Measurements from ENCODE around the gene CST7.
"Not testable (repeated sequence)": the region's sequence is repeated elsewhere in the genome, so short reads cannot be mapped to it uniquely, and the experiment has no call there.

The CST7 gene

DNA sequence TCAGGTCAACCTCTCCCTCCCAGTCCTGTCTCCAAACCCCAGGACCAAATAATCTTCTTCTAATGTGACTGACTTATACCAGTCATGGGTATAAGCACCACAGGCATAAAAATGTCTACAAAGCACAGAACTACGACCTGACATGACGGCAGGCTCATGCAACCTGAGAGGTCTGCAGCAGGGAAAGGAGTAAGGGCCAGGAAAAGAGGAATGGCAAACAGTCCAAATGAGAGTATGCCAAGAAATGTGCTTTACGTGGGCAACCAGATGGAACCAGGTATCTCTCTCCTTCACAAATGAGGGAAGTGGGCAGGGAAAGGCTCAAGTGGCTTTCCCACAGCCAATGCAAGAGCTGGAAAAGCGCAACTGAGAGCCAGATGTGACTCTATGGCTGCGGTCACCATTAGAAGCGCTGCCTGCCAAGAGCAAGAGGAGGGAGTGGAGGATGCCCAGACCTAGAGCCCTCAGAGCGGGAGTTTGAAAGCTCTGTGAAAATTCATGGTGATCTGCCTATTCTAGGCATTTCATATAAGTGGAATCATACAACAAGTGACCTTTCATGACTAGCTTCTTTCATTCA is 37.5 kb downstream of the CST7 start:
- DNase-seq (ENCODE audit: low spot score): no peak

GRCh38 chr20:24987244-24987643 is 38.2 kb downstream of the CST7 start:
- DNase-seq (ENCODE audit: low spot score): no peak

- no peak for DNase-seq (ENCODE audit: low spot score)
Observed at GRCh38 chr20:24987873-24988835, 39.1 kb downstream of the CST7 start.

- no peak for DNase-seq (ENCODE audit: low spot score)
Observed at GRCh38 chr20:24989162-24989561, 40.1 kb downstream of the CST7 start.

GRCh38 chr20:24990810-24991252 is 41.8 kb downstream of the CST7 start:
- no peak for DNase-seq (ENCODE audit: low spot score)

DNA sequence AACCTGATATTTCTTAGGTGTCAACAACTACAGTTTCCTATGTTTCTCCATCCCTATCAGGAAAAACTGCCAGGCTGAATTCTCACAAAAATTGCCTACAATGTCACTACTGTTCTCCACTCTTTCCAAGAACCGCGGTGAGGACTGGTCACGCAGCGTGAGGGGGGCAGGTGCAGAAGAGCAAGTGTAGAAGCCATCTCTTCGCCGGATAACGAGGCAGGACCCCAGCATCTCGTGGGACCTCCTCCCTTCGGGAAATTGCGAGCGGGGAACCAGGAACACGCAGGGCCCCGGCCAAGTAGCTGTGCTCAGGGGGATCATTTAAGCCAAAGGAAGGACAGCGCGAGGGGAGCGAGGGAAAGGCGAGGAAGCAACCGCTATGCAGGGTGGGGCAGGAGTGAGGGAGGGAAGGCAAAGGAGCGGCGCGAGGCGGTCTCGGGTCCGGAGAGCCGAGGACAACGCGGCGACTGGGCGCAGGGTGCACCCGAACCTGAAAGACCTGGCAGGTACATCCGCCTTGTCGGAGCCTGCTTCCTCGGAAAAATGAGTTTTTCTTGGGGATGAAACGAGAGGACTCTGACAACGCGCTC is 42.9 kb downstream of the CST7 start:
- peak; percentile 18 for DNase-seq (ENCODE audit: low spot score)

DNA sequence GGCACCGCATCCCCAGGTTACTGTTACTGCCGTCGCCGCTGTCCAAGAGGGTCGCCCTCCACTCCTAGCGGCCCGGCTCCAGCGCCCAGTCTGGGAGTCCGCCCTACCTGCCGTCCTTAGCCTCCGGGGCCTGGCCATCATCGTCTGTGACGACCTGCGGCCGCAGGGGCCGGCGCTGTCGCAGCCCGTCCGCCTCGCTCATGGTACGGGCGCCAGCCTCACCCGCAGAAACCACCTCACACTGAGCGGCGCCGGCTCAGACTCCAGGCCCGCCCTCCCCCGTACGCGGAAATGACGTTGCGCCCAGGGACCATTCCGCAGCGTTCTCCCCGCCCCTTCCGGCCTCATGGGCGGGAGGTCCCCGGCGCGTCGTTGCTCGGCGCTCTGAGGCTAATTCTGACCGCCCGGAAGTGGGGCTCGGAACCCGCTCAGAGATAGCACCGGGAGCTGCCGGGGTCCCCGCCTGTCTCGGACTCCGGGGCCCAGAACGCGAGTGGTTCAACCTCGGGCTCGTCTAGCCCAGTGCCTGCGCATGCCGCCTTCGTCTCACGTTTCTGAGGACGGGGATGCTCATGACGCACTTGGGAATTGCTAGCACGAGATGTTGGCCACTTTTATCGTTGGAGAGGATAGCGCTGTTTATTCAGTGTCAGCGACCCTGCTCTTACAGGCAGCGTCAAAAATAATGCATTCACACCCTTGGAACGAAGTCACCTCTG is 43.6 kb downstream of the CST7 start, which contains the start of gene APMAP:
Gene APMAP (minus strand): TSS at position 265 of the 719 bp plus-strand sequence. CDS start 63 bp downstream, at position 202.
- DNase-seq (ENCODE audit: low spot score): peak; percentile 98

DNA sequence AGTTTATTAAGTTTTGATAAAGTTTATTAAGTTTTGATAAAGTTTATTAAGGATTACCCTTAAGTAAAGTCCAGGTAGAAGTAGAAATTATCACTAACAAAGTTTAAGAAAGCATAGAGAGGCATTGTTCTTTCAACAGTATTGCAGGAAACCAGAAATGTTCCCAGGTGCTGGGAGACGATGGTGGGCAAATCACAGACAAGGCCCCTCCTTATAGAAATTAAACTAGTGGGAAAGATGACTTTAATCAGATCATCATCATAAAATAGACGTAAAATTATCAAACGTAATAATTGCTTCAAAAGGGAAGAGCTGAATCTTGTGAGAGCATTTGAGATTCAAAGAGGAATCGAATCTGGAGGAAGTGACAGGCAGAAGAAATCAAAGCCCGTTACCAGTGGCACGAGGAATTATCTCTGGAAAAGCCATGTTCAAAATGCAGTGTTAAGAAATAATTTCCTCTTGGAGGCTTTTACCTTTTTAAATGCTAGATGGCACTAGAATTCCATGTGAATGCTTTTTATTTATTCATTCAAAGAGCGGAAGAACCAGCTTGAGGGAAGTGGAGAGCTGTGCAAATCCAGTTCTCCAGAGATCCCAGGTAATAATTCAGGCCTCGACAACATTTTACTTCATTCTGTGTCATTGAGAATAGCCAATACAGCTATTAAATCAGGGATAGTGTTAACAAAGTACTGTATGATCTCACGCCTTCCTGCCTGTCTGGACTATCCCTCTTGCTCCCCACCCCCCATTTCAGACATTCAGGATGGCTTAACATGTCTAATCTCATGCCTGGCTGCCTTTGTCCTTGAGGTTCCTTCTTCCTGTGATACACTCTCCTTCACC is 44.5 kb downstream of the CST7 start:
- DNase-seq (ENCODE audit: low spot score): peak; percentile 54

DNA sequence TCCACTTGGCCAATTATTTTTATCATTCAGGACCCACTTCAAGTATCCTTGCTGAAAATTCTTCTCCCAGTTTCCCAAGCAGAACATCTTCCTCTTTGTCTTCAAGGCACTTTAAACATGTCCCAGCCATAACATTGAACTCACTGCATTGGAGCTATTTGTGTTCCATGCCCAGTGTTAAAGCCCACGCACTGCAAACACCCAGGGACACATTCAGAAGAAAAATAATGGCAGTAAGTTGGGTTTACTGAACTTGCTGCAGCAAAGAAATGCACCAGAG is 45.1 kb downstream of the CST7 start:
- DNase-seq (ENCODE audit: low spot score): no peak

DNA sequence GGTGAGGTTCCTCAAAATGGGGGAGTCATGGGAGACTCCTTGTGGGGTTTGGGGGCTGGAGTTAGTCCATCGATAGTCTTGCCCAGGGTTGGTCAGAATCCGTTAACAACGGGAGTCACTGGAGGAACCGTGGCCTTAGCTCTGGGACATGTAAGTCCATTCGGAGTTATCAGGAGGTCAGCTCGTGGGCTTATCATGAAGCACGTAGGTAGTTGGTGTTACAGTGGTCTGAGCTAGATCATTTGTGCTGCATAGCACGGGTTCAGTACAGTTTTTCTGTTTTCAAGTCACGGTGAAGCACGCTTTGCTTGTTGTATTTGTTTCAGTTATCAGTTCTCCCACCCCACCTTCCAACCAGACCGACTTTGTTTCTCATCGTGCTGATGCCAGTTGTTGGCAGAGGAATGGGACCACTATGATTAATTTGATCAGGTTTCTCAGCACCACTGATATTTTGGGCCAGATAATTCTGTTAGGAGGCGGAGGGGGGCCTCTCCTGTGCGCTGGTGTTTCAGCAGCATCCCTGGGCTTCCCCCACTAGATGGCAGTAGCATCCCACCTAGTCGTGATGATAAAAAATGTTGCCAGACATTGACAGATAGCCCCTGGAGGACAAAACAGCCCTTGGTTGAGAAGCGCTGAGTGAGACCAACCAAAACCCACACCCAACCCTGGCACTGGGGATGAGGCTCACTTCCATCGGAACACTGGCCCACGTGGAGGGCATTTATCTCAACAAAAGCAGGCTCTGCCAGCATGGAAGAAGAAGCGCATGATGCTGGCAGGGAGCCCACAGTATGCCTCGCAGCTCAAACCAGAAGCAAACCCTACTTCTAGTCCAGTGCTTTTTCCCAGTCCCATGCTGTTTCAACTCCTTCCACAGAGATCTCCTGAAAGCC is 45.6 kb downstream of the CST7 start:
- DNase-seq (ENCODE audit: low spot score): peak; percentile 74

GRCh38 chr20:24995741-24996448 is 46.8 kb downstream of the CST7 start:
- peak; percentile 12 for DNase-seq (ENCODE audit: low spot score)

DNA sequence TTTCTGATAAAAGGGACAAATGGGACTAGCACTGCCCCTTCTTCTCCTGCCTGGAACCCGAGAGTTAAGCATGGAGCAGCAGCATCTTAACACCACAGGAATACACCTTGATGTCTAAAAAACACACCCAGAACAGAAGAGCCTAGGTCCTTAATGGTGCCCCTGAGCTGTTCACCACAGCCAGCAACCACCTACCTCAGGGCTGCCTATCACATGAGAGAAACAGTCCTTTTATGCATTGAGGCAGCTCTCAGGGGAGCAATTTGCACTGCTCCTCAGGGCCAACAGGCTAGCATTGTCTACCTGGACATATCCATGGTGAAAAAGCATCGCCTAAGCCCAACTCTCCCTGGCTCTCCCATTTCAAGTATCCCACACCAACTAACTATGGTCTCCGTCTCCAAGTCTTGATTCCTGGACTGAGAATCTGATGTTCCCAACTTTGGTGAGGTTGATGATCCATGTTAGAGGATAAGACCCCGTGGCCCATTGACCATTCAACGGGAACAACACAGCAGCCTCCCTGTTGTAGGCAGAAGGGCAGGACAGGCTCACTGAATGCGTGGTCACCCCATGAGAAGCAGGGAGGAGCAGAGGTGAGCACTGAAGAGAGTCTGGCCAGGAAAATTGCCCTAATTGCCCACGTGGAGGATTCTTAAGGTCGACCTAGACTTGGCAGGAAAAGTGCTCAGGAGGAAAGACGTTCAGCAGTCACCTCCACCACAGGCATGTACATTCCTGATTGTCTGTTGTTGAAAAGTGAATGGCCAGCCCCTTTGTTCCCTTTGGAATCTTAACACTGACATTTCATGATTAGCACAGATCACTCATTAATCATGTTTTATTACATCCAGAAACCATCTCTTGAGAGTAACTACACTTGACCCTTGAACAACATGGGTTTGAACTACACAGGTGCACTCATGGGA is 47.6 kb downstream of the CST7 start:
- no peak for DNase-seq (ENCODE audit: low spot score)

DNA sequence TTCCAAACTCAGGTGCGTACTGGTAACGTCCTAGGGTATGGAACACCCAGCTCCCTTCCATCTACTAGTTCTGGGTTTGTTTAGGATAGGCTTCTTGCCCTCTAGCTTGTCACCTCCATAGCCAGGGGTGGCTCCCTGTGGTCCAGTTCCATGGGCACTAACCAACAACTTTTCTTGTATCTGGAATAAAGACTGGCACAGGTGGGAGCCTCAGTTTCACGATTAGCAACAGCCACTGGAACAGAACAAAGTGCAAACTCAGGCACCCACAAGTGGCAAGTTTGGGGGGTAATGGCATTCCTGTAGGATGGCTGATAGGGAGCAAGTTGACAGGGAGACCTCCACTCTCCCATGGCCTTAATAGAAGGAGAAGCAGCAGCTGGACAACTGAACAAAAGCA is 49.1 kb downstream of the CST7 start:
- DNase-seq (ENCODE audit: low spot score): no peak

DNA sequence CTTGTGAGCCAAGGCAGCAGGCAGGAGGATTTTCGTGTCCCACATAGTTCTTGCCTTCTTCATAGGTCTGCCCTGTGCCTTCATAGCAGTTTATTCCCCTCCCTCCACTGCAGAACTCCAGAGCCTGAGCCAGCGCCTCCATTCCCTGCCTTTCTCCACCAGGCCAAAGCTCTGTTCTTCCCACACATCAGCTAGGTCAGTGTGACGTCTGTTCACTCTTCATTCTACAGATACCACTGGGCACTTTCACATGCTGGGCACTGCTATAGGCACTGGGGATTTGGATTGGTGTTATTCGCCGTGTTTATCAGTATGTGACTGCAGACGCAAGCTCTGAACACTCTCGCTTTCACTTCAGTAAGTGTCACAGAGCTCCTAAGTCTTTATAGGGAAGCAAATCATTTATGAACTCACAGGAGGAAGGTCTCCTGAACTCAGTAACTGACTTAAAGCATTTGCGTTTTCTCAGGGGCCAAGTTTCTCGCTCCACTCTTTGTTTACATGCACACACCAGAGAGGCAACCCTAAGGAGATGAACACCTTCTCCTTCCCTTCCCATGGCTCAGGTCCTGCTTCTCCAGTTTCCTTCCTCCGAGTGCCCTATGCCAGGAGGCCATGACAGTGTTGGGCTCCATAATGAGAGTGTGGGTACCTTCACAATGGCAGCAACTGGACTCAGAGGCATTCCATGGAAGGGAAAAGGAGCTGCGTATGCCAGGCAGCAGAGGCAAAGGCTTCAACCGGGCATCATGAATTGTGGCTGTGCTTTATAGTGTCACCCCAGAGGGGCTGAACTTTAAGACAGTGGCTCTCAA is 49.8 kb downstream of the CST7 start:
- DNase-seq (ENCODE audit: low spot score): no peak

DNA sequence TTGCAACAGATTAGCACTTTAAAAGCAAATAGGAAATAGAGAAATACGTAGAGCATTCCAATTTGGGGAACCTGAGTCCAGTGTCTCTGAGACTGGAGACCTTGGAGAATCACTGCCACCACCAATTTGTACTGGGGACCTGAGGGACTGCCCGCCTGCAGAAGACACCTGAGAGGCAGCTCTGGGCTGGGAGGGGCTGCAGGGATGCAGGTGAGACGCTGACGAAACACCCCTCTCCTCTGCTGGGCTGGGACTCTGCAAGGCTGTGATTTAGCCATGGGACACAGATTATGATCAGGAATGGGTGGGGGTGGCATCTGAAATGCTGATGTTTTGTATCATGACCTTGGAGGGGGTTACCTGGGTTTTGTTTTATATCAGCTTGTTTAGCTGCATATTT is 50.5 kb downstream of the CST7 start:
- no peak for DNase-seq (ENCODE audit: low spot score)

GRCh38 chr20:25000268-25000801 is 51.3 kb downstream of the CST7 start:
- DNase-seq (ENCODE audit: low spot score): peak; percentile 93

GRCh38 chr20:25001323-25001722 is 52.3 kb downstream of the CST7 start:
- DNase-seq (ENCODE audit: low spot score): not testable (repeated sequence)
